HL-60/S4 (cell line): ENCODE results near the gene COL15A1.

Experiments
- in situ Hi-C: fragments of 300-500 bp; cut with MboI; formaldehyde crosslinking; loops from 2 replicates; pipeline ENCODE4 v1.14.3; 2022; ENCODE audit warnings: low sequenced_read_pairs

COL15A1 gene

DNA sequence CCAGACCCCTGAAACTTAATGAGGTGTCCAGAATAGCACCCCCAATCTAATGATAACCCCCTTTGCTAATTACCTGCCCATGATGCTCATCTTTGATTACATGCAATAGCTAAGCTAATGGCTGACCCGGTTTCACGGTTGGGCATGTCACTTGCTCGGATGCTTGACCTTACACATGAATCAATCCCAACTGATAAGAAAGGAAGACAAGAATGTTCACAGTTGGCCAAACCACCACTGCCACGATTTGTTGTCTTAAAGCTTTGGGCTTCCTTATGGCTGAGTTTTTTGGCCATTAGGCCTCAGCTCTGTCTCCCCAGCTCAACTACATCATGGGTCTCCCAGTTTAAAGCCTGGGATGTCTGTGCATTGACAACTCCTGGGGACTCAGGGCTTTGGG is 108.1 kb downstream of the COL15A1 start:
- in situ Hi-C loops: no loop called here

DNA sequence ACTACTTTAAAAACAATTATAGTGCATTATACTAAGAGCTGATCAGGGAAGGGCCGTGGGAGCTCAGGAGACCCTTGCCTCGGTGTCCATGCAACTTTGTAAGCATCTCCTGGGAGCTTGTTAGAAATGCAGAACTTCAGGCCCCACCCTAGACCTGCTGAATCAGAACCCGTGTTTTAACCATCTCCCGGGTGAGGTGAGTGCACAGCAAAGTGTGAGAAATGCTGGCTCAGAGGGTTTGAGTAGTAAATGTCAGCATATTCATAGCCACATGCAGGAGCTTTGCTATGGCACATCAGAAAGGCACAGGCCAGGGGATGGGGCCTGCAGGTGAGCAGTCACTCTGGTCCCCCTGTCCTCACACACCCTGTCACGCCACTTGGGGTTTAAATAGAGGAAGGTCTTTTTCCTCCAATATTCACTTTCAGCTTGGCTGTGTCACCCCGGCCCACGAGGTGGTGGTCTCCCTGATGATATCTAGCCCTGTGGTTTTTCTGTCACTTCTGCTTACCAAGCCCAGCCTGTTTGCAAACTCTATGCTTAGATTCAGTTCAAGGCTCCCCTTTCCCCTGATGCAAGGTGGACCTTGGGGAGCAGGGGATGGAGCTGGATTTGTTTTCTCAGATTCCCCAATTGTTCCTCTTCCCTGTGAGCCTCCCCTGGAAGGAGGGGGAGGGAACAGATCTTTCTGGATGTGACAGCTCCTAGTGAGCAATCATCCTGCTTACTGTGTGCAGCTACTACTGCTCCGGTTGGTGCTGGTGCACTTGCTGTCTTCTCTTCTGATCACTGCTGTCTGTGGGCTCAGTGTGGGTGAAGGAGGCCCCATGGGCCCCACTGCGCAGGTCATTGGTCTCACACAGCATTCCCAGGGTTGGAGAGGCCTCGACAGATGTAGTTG is 109.4 kb downstream of the COL15A1 start:
- in situ Hi-C loops: no loop called here

GRCh38 chr9:99054581-99054980 is 110.9 kb downstream of the COL15A1 start:
- in situ Hi-C loops: no loop called here

DNA sequence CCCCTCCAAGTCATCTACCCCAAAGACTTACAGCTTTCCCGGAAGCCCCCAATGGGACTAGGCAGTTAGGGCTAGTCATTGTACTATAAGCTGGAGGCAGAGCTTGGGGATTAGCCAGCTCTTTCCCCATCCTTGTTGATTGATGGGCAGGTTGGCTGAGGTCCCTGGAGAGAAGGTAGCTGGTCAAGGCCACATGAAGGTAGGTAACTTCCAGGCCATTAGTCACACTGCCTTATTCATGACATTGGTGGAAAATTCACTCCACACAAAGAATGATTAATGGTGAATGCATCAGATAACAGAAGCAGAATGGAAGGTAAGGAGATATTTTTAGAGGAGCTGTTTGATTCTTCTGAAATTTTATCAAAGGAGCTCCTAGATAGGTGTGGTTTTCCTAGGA is 111.7 kb downstream of the COL15A1 start:
- in situ Hi-C loops: no loop called here

DNA sequence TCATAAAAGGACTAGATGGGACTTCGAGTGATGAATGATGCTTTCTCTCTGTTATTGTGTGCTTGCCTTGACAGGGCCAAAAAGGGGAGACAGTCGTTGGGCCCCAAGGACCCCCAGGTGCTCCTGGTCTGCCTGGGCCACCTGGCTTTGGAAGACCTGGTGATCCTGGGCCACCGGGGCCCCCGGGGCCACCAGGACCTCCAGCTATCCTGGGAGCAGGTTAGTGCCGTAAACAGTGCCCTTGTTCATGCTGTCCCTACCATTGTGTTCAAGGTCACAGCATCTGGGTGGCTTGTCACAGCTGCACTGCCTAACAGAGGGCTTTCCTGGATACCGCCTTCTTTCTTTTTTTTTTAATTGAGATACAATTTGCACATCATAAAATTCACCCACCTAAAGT is 112.5 kb downstream of the COL15A1 start:
- in situ Hi-C loops: no loop called here

DNA sequence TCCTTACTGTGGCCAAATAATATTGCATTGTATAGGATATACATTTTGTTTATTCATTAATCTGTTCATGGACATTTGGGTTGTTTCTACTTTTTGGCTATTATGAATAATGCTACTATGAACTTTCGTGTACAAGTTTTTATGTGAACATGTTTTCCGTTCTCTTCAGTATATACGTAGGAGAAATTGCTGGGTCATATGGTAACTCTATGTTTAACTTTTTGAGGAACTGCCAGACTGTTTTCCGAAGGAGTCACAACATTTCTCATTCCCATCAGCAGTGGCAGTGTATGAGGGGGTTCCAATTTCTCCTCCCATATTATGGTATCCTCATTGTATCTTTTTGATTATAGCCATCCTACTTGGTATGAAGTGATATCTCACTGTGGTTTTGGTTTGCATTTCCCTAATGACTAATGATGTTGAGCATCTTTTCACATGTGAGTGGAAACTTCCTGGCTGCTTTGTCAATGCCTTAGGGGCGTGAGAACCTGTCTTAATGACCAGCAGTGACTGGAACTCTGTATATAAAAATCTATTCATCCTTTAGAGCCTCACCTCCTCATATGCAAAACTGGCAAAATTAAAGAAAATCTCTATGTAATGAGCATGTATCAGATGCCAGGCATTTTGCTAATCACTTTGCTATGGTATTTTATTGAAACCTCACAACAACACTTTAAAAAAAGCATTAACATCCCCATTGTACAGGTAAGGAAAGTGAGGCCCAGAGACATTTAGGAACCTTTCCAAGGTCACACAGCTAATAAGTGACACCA is 113.4 kb downstream of the COL15A1 start:
- in situ Hi-C loops: no loop called here

DNA sequence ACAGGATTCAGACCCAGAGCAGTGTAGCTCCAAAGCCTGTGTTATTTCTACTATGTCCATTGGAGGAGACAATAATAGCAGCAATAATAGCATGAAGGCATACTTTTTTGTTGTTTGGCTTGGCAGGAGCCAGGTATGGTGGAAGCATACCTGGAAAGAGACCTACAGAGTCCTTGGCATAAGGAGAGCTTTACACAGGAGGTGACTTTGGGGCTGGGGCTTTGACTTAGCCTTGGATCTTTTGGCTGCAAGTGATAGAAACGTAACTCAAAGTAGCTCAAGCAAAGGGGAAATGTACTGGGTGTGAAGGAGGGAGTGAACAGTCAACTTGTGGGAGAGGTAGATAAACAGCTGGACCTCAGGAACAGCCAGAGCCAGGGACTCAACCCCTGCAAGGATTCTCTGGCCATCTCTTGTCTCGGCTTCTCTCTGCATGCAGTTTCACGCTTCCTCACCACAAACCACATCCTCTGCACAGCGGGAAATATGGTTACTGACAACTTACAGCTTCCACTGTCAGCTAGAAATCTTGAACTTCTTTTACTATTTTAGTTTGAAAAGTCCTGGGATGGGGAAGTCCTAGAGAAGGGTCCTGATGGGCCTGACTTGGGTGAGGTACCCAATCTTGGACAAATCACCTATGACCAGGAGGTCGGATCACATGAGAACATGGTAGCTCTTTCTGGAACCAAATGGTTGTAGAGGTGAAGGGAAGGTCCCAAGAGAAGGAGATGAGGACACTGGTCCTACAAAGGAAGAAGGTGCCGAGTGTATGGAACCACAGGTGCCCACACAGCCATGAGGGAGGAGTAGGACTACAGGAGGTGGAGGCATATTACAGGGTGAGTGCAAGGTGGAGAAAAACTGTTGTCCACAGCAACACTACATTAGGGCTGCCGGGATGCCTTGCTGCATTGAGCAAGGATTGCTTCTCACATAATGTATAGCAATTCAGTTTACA is 114.2 kb downstream of the COL15A1 start:
- in situ Hi-C loops: no loop called here

DNA sequence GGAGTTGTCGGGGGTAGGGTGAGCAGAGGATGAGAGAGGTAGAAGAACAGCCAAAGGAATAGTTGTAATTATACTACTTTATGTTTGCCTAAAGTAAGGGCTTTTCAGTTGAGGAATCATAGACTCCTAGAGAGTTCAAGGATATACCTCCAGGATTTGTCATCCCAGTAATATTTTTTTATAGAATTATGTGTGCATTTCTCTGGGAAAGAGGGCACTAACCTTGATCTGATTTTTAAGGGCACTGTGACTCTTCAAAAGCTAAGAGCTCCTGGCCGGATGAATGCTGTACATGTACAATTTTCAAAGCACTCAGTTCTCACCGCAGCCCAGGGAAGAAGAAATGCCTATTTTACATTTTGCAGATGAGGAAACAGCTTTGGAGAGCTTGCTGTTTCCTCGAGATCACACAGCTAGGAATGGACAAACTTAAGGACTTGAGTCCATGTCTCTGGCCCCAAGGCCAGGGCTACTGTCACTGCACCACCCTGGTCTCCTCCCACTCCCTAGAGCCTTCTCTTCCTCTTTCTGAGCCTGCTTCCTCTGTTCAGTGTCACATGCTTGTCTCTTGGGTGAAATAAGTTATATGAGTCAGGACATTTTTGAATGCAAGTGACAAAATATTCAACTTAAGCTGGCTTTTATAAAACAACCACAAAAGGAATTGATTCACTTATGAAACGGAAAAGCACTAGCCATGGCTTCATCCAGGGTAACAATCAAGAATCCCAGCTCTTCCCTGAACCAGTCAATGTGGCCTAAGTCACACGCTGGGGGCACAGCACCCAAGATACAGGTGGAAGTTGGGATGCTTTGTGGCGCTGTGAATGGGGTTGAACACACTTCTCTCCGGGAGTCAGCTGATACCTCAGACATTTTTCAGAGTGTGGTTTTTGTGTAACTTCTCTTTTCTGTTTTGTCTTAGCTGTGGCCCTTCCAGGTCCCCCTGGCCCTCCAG is 115.5 kb downstream of the COL15A1 start:
- in situ Hi-C loops: no loop called here

- in situ Hi-C loops: no loop called here
These were observed 116.9 kb downstream of the COL15A1 start for GRCh38 chr9:99060621-99061020.

DNA sequence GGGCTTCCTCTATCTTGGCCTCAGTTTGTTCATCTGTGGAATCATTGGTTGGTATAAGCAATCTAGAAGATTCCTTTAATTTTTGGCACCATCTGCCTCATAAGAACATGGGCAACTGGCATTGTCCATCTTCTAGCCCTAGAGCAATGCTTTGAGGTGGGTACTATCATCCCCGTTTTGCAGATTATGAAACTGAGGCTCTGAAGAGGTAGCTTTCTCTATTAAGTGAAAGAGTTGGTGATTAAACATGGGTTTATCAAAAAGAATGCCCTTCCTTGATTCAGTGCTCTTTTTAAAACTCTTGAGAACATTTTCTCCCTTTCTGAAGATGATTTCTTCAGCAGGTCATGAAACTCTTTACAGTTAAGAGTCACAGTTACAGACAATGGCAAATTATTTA is 118.8 kb downstream of the COL15A1 start:
- in situ Hi-C loops: no loop called here

DNA sequence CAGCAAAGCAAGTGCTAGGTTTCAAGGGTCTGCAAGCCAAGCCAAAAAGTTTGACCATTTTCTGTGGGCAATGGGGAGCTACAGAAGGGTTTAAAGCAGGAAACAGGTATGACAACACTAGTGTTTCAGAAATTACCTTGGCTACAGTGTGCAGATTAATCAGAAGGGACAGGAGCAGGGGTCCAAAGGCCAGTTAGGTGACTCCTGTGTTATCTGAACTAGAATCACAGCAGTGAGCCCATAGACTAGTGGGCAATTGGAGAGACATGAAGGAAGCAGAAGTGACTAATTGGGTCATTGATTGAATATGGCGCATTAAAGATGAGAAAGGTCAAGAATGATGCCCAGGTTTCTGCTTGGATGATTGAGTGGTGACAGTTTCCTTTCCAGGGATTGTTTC is 119.8 kb downstream of the COL15A1 start:
- in situ Hi-C loops: no loop called here

DNA sequence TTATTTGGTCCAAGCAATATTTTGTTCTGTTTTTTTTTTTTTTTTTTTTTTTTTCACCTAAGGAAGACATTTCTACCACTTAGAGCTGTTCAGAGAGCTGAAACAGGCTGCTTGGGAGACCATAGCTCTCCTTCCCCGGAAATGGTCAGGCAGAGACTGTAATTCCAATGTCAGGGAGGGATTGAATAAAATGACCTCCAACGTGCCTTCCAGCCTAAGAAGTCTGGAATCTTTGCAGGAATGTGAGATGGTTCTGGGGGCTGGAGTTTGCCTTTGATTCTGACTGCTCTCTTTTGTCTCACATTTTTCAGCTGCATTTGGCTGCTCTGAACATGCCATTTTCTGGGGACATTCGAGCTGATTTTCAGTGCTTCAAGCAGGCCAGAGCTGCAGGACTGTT is 122.9 kb downstream of the COL15A1 start:
- in situ Hi-C loops: no loop called here

- in situ Hi-C loops: no loop called here
These were observed 125.4 kb downstream of the COL15A1 start for GRCh38 chr9:99069075-99069474.

DNA sequence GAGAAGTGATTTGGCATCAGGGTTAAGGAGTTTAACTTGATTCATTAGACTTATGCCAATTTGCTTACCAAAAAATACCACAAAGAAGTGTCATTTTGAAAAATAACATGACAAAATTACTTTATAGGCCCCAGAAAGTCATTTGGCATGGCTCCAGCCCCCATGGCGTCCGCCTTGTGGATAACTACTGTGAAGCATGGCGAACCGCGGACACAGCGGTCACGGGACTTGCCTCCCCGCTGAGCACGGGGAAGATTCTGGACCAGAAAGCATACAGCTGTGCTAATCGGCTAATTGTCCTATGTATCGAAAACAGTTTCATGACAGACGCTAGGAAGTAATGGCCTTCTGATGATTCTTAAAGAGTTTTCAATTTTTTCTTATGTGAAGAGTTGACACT is 125.8 kb downstream of the COL15A1 start:
- in situ Hi-C loops: no loop called here

DNA sequence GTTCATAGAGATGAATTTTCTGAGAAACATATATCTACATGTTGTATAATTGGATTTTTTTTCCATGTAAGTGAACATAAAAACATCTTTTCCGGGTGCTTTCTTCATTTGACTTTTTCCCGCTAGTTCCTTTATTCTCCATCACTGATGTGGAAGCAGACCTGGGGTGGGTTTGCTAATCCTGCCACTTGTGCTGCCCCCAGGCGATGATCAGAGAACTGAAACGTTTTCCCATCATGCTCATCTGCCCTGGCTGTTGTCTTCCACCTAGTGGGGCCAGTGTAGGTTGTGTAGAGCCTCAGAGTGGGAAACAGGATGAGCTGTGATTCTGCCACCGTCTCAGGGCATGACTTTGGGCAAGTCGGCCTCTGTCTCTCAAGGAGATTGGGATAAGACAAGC is 127.0 kb downstream of the COL15A1 start:
- in situ Hi-C loops: no loop called here

DNA sequence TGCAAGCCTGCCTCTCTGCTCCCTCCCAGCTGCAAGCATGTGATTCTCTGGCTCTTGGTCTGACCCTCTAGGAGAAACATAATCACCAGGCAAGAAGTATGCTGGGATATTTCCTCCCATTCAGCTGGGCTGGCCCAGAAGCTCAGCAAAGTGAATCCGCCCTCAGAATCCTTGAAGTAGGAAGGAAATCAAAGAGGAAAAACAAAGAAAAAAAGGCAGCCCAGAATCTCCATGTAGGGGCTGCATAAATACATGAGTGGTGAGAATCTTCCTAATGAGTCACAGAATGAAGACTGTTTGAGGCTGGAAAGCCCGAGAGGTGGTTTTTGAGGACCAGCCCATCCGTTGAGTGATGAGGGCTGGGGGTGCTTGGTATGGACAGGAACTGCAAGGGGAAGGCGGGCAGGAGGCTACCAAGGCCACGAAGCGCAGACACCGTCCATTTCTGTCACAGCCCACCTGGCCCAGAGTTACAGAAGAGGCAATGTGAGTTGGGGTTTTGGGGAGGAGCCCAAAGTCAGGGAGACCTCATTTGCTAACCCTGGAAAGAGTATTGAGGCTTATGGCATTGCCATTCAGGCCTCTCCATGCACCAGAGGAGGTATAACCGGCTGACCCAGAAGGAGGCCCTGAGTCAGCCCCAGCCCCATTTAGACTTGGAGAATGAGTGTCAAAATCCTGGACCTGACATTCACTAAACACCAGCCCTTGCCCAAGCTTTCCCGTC is 127.8 kb downstream of the COL15A1 start:
- in situ Hi-C loops: no loop called here

DNA sequence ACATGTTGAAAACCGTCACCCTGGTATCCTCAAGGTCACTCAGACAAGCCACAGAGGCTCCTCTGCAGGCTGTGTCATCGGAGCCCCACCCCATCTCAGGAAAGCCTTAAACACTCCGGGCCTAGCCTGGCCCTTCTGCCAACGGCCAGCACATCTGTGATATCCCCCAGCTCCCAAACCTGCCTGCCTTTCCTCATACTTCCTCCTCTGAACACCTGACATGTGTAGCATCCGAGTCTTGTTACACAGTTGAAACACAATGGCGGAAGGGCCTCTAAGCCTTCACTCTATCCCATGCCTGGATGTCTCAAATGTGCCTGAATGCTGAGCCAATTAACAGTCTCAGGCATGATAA is 128.3 kb downstream of the COL15A1 start:
- in situ Hi-C loops: no loop called here

GRCh38 chr9:99073347-99073746 is 129.6 kb downstream of the COL15A1 start:
- in situ Hi-C loops: no loop called here
